Stimulated activated CD8-positive, alpha-beta memory T cell treated with anti-CD3 and anti-CD28 coated beads, Interleukin-15, amount 100 ng/mL, for 4 hours (primary cell): ENCODE measurements around the gene BEAN1.

ENCODE experiments used
- DNase-seq, 2 donors: peaks; one replicate each; pipeline ENCODE4 v3.0.0-alpha.2; 2020; ENCODE audit warnings: low read depth in 2 of 2

The BEAN1 gene

DNA sequence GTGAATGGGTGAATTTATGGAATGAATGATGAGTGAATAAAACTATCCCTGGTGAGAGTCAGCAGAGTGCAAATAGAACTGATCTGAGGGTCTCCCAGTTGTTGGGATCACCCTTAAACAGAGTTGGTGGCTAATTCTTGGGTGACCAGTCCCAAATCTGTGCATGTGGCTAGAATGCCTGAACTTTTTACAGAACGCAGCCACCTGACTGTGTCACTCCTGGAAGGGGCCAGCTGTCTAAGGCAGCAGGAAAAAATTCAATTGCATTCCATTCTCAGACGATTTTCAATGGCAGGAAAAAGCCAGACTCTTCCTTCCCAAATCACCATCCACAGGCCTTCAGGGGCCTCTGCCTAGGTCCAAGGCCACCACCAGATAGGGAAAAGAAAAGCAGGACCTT, 43.5 kb downstream of the BEAN1 start:
- DNase-seq = no peak

DNA sequence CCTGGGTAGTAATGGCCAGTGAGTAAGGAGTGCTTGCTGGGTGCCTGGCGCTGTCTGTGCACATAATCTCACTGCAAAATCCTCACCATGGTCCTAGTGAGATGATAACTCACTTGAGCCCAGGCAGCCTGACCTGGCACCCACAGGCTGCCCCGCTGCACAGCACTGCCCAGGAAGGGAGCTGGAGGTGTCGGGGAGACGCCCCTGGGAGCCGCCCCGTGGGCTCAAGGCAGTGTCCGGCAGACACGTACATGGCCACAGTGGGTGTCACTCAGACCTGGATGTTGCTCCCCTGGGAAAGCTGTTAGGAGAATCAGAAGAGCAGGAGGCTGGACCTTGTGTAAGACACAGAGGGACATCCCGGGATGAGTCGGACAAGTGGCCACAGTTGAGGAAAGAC, 44.2 kb downstream of the BEAN1 start:
- no peak for DNase-seq

DNA sequence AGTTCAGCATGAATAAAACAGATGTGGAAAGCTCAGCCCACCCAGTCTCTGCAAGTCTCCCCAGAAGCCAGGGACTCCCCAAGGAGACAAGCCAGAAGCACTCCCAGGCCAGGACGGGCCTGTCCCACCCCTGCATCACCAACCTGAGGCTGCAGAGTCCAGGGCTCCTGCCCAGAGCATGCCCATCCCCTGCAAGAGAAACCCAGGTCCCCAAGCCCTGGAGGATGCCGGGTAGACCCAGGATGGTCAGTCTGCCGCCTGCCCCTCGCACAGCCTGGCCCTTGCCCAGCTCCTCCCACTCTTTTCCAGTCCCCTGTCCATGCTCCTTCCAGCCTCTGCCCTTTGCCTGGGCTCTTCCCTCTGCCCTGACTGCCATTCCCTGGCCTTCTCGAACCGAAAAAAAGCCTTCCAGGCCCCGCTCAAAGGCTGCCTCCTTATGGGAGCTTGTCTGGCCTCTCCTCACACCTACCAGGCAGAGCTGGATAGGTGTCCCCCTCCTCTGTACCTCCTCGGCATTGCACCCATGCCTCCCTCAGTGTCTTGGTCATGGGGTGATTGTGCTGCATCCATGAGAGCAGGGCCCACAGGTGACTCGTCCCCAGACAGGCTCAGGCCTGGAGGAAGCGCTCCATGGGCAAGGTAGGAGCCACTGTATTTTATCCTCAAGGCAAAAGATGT, 44.8 kb downstream of the BEAN1 start:
- DNase-seq = no peak

DNA sequence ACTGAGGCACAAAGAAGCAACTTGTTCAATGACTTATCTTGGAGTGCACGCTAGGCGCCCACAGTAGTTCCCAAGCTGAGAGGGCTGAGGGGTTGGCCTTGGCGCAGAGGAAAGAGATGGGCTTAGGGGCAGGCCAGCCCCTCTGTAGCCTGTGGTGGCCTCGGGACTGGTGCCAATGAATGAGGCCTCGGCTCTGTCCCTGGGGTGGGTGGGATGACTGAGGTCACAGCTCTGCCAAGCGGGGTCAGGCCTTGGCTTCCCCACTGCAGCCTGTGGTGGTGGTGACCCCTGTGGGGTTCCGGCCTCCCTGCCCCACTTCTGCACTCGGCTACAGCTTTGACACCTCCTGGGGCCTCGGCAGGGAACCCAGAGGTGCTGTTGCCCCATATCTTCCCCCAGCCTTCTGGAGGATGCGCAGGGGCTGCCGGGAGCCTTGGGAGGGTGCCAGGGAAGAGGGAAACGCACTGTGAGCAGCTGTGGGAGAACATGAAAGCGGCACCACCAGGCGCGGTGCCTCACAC, 46.0 kb downstream of the BEAN1 start:
- DNase-seq = no peak

DNA sequence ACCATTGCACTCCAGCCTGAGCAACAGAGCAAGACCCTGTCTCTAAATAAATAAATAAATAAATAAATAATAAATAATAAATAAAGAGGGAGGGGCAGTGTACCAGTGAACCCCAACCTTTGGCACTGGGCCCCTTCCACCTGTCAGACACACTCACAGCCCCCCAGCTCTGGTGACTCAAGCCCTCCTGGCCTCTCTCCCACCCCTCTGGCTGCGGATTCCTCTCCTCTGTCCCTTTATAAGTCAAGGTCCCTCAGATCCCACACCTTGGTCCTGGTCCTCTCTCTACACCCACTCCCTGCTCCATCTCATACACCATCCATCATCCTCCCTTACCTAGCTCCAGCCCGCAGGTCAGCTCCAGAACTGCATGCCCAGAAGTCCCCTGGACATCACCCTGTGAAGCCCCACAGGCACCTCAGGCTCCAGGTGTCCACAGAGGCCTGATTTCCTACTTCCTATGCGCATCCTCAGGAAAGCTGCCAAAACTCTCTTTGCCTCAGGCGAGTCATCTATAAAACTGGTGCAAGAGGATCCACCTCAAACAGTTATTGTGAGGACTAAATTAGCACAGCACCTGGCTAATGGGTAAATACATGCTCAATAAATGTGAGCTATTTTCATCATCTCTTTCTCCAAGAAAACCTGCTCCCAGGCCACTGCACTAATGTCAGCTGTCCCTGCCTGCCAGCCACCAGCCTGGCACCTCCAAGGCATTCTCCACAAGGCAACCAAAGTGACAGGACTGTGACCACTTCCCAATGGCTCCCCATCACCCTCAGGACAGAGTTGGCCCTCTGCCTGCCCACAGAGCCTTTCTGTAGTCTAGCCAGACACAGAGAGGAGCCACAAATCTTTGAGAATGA, 46.8 kb downstream of the BEAN1 start:
- DNase-seq = no peak

DNA sequence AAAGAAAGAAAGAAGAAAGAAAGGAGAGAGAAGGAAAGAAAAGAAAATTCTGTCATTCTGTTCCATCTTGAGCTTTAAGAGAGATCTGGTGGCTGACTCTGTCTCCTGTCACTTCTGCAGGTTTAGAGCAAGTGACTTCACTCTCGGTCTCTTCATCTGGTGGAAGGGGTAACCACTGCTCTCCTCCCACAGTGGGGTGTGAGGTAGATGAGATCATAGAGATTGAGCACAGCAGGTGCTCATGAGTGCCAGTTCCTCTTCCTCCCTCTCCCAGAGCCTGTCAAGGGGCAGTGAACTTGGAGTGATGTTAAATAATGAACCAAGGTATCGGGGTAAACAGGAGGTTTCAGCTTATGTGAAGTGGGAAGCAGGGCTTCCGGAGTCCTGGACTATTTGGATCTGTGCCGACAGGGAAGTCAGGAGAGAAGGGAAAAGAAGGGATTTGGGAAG, 47.7 kb downstream of the BEAN1 start:
- peak in 1 of 2 donors; percentile 54 for DNase-seq

DNA sequence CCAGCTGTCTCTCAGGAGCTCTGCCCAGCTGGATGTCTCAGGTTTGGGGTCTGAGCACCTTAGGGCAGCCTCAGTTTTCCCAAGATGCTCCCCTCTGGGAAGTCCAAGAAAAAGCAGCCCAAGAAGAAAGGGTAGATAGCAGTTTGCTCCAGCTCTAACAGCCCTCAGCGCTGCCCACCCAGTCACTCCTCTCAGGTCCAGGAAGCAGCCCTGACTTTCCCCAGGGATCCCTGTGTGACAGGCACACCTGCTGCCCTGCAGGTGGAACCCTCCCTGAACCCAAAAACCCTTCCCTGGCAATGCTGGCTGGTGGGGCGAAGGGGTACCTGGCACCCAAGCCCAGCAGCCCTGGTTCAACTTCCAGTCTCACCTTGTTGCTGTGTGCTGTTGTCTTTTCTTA, 48.1 kb downstream of the BEAN1 start:
- no peak for DNase-seq

DNA sequence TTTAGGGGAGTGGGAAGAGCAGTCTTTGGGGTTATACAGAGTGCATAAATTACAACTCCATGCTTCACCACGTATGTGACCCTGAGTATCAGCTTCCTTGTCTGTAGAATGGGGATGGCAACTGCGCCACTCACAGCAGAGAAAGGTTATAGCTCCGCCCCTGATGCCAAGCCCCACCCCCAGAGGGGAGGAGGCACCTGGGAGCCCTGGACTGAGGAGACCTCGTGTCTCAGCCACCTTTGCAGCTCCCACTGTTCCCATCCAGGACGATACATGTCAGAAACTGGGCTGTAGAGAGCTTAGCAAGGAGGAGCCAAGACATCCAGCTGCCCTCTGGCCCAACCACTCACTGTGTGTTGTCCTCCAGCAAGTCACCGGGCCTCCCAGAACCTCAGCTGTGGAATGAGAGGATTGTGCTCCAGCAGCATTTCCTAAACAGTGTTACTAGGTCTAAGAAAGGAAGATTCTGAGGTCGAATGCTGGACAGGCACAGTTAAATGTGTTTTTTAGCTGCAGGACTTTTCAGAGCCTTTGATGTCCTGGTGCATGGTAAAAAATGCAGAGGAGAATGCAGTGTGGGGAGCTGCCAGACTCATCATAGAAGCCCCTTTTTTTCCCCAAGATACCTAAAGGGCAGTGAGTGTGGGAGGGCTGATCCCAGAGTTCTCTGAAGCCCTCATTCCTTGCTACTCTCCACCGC, 49.4 kb downstream of the BEAN1 start:
- peak in 1 of 2 donors; percentile 10 for DNase-seq

DNA sequence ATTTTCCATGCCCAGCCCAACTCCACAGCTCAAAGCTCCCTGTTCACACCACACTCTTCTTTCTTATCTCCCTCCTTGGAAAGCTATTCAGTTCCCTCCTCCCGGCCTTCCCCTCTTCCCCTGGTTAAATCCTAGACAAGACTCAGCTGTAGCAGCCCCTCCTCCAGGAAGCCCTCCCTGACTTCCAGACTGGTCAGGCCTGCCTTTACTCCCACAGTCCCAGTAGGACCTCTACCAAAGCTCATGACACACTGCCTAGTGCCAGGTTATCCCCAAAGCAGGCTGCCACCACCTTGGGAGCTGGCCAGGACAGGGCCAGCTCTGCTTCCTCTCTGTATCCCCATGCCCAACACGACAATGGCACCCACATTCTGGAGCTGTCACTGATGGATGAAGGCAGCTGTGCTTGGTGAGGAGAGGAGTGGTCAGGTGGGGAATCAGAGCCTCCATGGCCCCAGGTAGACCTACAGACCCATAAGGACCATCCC, 50.0 kb downstream of the BEAN1 start:
- DNase-seq = no peak

DNA sequence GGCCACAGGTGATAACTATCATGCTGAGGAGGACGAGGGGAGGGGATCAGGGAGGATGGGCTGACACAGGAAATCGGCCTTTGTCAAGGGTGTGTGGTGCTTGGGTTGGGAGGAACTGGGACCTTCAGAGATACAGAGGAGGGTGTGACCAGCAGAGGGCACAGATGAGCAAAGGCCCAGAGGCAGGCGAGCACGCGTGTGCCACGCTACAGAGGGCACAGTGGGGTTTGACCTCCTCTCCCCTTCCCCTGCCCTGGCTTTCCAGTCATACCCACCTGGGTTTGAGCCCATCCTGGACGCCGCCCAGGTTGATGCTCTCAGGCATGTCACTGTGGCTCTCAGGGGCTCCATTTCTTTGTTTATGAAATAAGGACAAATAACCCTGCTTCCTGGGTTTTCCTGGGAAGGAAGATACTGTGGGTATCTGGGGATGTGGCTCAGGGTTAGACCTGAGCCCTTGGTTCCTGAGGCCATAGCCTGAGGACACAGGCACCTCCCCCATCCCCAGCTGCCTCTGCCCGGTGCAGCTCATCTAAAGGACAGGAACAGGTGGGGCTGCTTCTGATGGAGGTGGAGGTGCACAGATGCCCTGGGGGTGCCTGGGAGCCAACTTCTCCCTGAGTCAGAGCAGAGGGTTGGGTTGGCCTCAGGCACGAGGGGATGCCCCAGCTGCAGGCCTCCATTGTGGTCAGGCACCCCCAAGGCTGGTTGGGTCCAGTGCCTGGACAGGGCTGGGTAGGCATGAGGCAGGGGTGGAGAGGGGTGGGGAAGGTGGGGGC, 51.8 kb downstream of the BEAN1 start:
- DNase-seq = peak; percentile 56 to 75

DNA sequence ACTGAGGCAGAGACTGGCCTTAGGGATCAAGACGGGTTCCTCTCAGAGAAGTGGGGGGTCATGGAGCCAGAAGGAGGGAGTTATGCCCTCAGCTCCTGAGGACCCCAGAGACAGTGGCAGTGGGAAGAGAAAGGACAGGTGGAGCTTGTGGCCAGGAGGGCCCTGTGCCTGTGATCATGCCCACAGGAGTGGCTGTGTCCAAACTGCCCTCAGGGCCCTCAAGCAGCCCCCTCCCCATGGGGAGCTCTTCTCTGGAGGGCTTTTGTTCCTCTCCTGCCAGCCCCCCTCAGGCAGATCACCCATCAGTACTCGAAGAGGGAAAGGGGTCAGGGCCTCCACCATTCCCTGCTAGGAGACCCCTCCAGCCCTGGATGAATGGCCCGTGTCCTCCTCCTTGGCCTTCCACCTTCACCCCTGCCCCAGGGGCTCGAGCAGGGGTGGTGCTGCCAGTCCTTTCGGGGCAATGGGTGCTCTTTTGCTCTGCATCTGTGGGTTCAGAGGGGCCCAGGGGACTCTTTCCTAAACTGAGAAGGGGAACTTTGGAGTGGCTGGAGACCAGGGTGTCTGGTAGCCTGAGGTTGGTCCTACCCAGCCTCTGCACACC, 52.7 kb downstream of the BEAN1 start:
- no peak for DNase-seq

DNA sequence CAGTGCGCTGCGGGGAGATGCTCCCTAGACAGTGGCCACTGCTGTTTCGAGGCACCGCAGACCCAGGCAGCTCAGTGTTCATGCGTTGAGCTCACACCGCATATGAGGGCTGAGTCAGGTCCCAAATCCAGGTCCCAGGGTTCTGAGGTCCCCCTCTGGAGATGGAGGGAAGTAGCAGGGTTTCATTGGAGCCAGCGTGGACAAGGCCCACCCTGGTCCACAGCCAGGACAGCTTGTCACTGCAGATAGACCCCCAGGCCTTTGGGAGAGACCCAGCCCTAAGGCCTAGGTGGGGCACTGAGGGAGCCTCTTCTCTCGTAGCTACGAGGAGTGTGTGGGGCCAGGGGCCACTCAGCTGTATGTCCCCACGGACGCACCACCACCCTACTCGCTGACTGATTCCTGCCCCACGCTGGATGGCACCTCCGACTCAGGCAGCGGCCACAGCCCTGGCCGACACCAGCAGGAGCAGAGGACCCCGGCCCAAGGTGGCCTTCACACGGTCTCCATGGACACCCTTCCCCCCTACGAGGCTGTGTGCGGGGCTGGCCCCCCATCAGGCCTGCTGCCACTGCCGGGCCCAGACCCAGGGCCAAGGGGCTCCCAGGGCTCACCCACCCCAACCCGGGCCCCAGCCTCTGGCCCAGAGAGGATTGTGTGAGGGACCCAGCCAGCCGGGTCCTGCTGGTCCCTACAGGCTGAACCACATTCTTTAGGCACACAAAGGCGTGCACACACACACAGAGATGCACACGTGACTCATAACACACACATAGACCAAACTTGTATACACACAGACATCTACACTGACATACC, 53.4 kb downstream of the BEAN1 start:
- DNase-seq = no peak

DNA sequence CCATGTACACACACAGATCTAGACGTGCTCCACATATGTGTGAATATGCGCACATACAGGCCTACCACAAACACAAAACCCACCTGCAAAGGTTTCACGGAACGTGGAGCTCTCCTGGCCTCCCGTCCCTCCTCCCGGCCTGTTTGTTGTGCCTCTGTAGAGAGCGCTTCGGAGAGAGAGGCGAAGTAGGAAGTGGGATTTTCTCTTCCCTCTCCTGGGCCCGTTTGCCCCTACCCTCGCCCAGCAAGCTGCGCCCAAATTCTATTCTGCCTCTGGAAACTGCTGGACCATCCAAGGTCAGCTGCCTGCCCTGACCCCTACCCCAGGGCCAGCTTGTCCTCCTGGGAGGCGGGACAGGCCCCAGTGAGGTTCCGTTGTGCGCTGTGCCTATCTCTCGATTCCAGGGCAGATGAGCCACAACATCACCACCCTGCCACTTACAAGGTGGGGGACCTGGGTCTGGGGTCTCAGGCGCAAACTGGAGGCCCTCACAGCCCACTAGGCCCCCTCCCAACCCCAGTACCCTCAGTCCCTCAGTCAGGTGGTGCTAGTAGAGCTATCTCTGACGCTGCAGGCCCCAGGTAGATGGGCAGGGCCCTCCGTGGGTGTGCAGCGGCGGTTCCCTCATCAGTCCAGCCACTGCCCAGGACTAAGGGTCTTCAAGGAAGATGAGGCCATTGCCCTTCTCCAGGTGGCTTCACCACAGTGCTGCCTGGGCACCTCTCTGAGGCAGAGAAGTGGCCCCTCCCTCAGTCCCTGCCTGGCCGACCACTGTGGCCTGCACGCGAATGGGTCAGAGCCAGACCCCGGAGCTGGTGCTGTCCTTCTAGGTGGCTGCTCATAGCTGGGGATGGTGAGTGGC, 54.2 kb downstream of the BEAN1 start:
- DNase-seq = no peak

DNA sequence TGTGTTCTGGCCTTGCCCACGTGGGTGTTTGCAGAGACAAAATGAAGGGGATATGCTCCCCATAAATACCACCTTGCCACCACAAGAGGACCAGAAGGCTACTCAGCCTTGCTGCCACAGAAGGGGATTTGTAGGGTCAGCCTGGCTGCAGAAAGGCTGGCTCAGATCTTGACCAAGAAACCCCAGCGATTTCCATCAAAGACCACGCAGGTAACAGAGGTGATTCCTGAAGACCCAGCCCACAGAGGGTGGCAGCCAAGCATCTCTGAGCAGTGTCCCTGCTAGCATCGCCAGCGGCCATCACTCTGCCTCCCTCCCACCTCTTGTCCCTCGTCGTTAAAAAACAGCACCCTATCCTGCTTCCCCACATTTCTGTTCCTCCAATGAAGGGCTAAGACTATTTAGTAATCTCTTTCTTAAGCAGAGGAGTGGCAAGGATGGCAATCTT, 54.9 kb downstream of the BEAN1 start:
- no peak for DNase-seq

DNA sequence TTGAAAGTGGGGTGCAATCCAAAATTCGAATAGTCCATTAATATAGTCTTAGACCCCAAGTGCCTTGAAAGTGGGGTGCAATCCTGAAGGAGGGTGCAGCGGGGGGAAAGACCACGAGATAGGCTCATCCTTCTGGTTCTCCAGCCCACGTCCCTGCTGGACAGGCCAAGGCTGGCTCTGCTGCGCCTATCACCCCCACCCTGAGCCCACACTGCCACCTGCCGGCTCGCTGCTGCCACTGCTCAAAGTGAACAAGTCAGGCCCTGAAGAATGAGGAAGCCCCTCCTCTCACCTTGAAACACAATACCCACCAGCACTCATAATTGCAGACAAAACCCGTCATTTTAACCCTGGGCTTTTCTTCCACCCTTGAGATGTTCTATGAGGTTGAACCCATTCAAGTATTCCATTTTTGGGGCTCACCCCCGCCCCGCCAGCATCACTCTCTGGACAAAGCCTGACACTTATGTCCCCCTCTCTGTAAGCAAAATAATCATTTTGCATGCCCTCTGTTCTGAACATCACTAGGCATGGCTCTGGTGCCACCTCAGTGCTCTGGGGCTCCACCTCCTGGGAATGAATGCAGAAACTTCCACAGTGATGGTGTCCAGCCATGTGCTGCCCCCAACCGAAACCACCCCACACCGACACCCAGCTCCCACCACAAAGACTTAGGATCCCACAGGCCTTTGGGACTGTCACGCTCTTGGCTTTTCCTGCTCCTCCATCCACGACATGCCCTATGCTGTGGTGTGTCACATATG, 56.8 kb downstream of the BEAN1 start:
- DNase-seq = peak; percentile 32 to 43

DNA sequence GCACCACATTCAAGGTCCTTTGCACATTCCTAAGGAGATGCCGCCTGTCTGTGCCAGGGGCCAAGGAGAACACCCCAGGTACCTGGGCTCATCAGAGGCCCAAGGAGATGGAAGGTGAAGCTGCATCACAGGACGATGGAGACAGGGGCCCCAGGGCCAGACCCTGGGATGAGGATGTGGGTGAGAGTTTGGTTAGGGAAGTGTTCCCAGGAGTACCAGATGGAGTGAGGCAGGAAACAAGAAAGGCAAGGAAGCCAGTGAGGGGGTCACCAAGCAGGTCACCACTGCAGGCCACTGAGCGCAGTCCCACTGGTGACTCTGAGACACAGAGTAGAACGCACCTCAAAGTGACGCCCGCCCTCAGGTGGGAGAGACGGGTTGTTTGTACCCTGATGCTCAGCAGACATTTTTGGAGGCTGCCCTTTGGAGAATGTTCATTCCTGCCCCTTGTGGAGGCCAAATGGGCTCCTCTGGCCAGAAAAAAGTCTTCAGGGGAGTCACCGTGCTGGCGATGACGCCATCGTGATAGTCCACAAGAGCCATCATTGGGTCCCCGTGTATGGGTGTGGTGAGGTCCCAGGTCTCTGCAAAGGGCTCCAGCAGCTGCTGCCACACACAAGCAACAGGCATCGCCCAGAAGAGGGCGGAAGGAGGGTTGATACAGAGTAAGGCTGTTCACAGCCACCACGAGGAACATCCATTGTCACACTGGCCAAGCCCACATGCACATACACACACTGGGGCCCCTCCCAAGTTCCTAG, 57.5 kb downstream of the BEAN1 start:
- DNase-seq = no peak

DNA sequence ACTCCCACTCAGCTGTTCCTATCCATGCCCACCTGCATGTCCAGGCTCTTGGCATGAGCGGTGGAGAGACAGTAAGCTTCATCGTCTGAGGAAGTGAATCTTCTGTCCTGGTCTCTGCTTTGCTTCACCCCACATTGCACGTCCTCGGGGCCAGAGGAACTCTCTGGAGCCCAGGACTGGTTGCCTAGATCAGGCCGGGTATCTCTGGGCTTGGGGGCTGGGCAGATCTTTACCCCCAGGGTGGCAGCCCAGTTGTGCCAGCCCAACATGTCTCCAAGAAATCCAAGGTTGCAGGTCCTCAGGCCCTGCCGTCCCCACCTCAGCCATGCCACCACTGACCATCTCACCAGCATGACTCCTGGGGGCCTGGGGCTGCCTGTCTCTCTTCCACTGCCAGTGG, 58.3 kb downstream of the BEAN1 start:
- no peak for DNase-seq
